ENCODE measurements around the gene RNF26. TPM values are rescaled to one million over a fixed set of nuclear protein-coding genes. Genes with fewer than 3 reads are reported as not detected.

RNF26 gene
- total and polyA plus RNA-seq, 2 of the 13 experiments (the other 11 are each of a cell fraction or from before 2014, with no cell fraction given) = 11.9 to 26.3 TPM

DNA sequence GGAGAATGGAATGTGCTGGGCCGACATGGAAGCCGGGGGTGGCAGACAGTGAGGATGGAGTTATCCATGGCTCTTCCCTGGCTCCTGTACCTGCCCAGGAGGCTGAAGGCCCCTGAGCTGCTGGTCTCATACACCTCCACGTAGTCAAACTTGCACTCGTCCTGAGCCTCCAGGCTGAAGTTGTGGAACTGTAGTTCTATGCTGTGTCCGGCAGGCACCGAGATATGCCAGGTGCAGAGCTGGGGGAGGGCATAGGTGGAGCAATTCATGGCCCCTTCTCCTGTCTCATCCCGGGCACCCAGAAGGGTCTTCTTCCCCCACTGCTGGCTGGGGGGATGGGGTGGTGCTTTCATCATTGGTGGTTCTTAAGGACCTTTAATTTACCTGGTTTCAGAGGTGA lies 9.4 kb downstream of the RNF26 start:
- Histone ChIP-seq H3K79me2 (ENCODE audit: insufficient read depth, low read length) (no peaks in the 10 kb centered on the region), H2AFZ (ENCODE audit: low read length) (no peak overlapping the region), H3K9me3 (ENCODE audit: low read length) (no peaks in the 10 kb centered on the region), H3K4me2 (ENCODE audit: low read depth, low read length) (no peak overlapping the region), H3K9ac (ENCODE audit: insufficient read depth, low read depth, low read length) (no peak overlapping the region), H3K36me3 (replicated peaks in 1 of 2; ENCODE audit: control insufficient read depth in 1 of 2, insufficient read depth in 2 of 2, low read length in 2 of 2) (no peaks in the 10 kb centered on the region), H3K27me3 (ENCODE audit: control insufficient read depth in 1 of 2, insufficient read depth in 2 of 2, low read length in 2 of 2) (peaks cover 2 to 56% of the 10 kb centered on the region in 2 experiments; a peak in 4 of 5 replicates), H3K4me3 (replicated peaks in 1 of 3; ENCODE audit: insufficient read depth in 1 of 3, low read depth in 2 of 3, low read length in 3 of 3) (no peak overlapping the region), H3K27ac (ENCODE audit: extremely low read length, insufficient read depth, low read length) (no peak overlapping the region), H3K4me1 (ENCODE audit: insufficient read depth, low read length) (peaks cover 33% of the 10 kb centered on the region), H4K20me1 (ENCODE audit: insufficient read depth, low read length) (no peaks in the 10 kb centered on the region)
- intact Hi-C loops (cut with micrococcal nuclease; ENCODE audit: unreplicated experiment) (no loop called here), in situ Hi-C loops (cut with HindIII; ENCODE audit: extremely low pct_ligation_motif_present, low pct_unique_long_range_greater_than_20kb) (no loop called here)
- ChIA-PET POLR2A (interaction anchor here (1.8 kb wide), 1 partner anchor 25 kb away, joined by 4 read pairs; no protein-coding TSS in a partner anchor), CTCF (ENCODE audit: low intra/inter-chr PET ratio, low total read pairs) (no interaction called here)
- ATAC-seq = no peak
- DNase-seq (ENCODE audit: low spot score) = no peak
- FAIRE-seq = no peak
- 50% methylated on average over 7 of the region's 7 CpGs for WGBS (ENCODE audit: low lambda C conversion rate)
- no peak for TF ChIP-seq NFE2 (CRISPR knock-in tag; IDR thresholded peaks at IDR 0.05)
- TF ChIP-seq, protein P1, sequence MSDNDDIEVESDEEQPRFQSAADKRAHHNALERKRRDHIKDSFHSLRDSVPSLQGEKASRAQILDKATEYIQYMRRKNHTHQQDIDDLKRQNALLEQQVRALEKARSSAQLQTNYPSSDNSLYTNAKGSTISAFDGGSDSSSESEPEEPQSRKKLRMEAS (IDR thresholded peaks at IDR 0.05) = no peak
- TF ChIP-seq NR3C1 (CRISPR knock-in tag; IDR thresholded peaks at IDR 0.05) = no peak
- TF ChIP-seq ZNF816 (CRISPR knock-in tag; IDR thresholded peaks at IDR 0.05; ENCODE audit: borderline replicate concordance) = no peak
- no peak for TF ChIP-seq KLF15 (CRISPR knock-in tag; IDR thresholded peaks at IDR 0.05; ENCODE audit: borderline replicate concordance)
- no peak for TF ChIP-seq NFE2L2 (IDR thresholded peaks at IDR 0.05; ENCODE audit: low read length)
- TF ChIP-seq, protein P2, sequence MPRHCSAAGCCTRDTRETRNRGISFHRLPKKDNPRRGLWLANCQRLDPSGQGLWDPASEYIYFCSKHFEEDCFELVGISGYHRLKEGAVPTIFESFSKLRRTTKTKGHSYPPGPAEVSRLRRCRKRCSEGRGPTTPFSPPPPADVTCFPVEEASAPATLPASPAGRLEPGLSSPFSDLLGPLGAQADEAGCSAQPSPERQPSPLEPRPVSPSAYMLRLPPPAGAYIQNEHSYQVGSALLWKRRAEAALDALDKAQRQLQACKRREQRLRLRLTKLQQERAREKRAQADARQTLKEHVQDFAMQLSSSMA (CRISPR knock-in tag; IDR thresholded peaks at IDR 0.05) = no peak
- TF ChIP-seq ZNF10 (CRISPR knock-in tag; IDR thresholded peaks at IDR 0.05; ENCODE audit: borderline replicate concordance, low read depth) = no peak
- BruUV-seq (replicated peaks) = no TSS peak
